ENCODE data around the gene CNGA4. TPM values are rescaled to one million over a fixed set of nuclear protein-coding genes. Genes with fewer than 3 reads are reported as not detected.

Gene CNGA4
- total RNA-seq, 4 donors from 2014 or later: 0.38 TPM; not detected in 3

DNA sequence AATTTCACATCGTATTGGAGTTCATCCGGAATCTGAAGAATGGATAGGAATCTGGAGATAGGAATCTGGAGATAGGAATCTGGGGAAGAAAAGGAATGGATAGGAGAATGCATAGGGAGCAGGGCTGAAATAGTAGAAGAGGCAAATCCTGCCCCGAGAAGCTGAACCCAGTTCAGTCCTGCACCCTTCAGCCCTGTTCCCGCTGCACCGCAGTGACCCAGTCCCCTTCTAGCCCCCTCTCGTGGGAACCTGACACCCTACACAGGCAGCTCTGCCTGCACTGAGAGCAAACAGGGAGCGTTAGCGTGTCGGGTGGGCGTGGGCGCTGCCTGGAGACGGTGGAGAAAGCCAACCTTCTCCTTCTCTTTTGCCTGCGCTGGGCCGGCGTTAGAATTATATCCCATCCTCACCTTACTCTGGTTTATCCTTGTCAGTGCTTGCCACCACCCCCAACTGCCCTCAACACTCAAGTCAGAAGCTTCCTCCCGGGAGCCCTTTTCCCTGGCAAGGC lies 19.7 kb downstream of the CNGA4 start:
- TF ChIP-seq, protein P1, sequence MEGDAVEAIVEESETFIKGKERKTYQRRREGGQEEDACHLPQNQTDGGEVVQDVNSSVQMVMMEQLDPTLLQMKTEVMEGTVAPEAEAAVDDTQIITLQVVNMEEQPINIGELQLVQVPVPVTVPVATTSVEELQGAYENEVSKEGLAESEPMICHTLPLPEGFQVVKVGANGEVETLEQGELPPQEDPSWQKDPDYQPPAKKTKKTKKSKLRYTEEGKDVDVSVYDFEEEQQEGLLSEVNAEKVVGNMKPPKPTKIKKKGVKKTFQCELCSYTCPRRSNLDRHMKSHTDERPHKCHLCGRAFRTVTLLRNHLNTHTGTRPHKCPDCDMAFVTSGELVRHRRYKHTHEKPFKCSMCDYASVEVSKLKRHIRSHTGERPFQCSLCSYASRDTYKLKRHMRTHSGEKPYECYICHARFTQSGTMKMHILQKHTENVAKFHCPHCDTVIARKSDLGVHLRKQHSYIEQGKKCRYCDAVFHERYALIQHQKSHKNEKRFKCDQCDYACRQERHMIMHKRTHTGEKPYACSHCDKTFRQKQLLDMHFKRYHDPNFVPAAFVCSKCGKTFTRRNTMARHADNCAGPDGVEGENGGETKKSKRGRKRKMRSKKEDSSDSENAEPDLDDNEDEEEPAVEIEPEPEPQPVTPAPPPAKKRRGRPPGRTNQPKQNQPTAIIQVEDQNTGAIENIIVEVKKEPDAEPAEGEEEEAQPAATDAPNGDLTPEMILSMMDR (IDR thresholded peaks at IDR 0.05): no peak
- no peak for TF ChIP-seq POLR2A (IDR thresholded peaks at IDR 0.05)
- Histone ChIP-seq H3K27ac (no peak overlapping the region), H3K36me3 (no peaks in the 10 kb centered on the region), H3K9me3 (no peaks in the 10 kb centered on the region), H3K4me1 (peaks cover 16 to 18% (median 17%) of the 10 kb centered on the region in 3 donors), H3K27me3 (peaks cover 0 to 64% (median 21%) of the 10 kb centered on the region in 4 donors), H3K4me3 (peak overlapping the region in 3 of 4 donors; percentile 26 to 65 (median 44))
- DNase-seq: no peak
- whole genome bisulfite sequencing, 2 donors: 13 to 20% methylated on average over 6 to 16 of the region's 16 CpGs
- intact Hi-C loops (cut with DNase I): no loop called here

- TF ChIP-seq, protein P1 (IDR thresholded peaks at IDR 0.05): no peak
- TF ChIP-seq POLR2A (IDR thresholded peaks at IDR 0.05): no peak
- H3K9me3 ChIP-seq: no peaks in the 10 kb centered on the region
- H3K27ac ChIP-seq: no peak overlapping the region
- H3K36me3 ChIP-seq: no peaks in the 10 kb centered on the region
- intact Hi-C loops (cut with DNase I): no loop called here
- peaks cover 16 to 18% (median 17%) of the 10 kb centered on the region in 3 donors for H3K4me1 ChIP-seq
- 57 to 66% methylated on average over 4 to 5 of the region's 5 CpGs for WGBS, 2 donors
- no peak for DNase-seq
- peaks cover 0 to 69% (median 21%) of the 10 kb centered on the region in 4 donors for H3K27me3 ChIP-seq
- peak overlapping the region in 1 of 4 donors; percentile 65 for H3K4me3 ChIP-seq
Observed at GRCh38 chr11:6260207-6260726, 21.4 kb downstream of the CNGA4 start.

GRCh38 chr11:6263662-6264061 lies 24.8 kb downstream of the CNGA4 start:
- Histone ChIP-seq H3K4me3 (no peak overlapping the region), H3K36me3 (no peaks in the 10 kb centered on the region), H3K27ac (no peak overlapping the region), H3K4me1 (peaks cover 13 to 15% (median 14%) of the 10 kb centered on the region in 3 donors), H3K27me3 (peaks cover 0 to 36% (median 13%) of the 10 kb centered on the region in 4 donors), H3K9me3 (no peaks in the 10 kb centered on the region)
- intact Hi-C loops (cut with DNase I): no loop called here
- no peak for DNase-seq
- 81 to 93% methylated on average over 1 of the region's 1 CpG for WGBS, 2 donors
- no peak for TF ChIP-seq POLR2A (IDR thresholded peaks at IDR 0.05)
- TF ChIP-seq, protein P1 (IDR thresholded peaks at IDR 0.05): no peak

DNA sequence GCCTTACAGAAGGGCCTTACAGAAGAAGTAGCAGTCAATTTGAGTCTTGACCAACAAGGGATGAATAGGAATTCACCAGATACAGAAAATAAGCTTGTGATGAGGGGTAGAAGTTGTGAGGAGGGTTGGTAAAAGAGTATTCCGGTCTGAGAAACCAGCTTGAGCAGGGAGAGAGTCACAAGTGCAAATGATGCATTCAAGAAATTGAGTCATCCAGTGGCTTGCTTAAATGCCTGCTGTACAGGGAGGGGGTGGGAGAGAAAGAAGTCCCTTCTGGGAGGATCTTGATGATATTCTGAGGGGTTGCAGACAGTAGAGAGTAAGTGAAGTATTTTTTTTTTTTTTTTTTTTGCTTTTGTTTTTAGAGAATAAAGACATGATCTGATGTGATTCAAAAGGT lies 29.9 kb downstream of the CNGA4 start:
- TF ChIP-seq, protein P1 (IDR thresholded peaks at IDR 0.05): no peak
- TF ChIP-seq POLR2A (IDR thresholded peaks at IDR 0.05): no peak
- no peaks in the 10 kb centered on the region for H3K9me3 ChIP-seq
- no peak overlapping the region for H3K27ac ChIP-seq
- WGBS, 2 donors: 56 to 67% methylated on average over 1 of the region's 1 CpG
- H3K27me3 ChIP-seq: peaks cover 0 to 11% (median 0%) of the 10 kb centered on the region in 4 donors
- H3K36me3 ChIP-seq: no peaks in the 10 kb centered on the region
- no peaks in the 10 kb centered on the region for H3K4me1 ChIP-seq
- no peak for DNase-seq
- intact Hi-C loops (cut with DNase I): no loop called here
- H3K4me3 ChIP-seq: no peak overlapping the region

DNA sequence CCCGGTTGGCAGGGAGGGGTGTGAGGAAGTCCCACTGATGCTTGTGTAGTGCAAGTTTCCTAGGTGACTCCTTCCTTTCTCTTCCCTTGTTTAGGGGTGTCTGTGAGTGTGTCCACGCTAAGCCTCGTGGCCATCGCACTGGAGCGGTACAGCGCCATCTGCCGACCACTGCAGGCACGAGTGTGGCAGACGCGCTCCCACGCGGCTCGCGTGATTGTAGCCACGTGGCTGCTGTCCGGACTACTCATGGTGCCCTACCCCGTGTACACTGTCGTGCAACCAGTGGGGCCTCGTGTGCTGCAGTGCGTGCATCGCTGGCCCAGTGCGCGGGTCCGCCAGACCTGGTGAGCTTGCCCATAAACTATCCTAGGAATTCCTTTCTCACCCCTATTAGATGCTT lies 31.1 kb downstream of the CNGA4 start:
- intact Hi-C loops (cut with DNase I): no loop called here
- WGBS, 2 donors: 89 to 92% methylated on average over 13 to 24 of the region's 24 CpGs
- DNase-seq: no peak

More for the DNA sequence above, 31.1 kb downstream of the CNGA4 start:
- TF ChIP-seq POLR2A (IDR thresholded peaks at IDR 0.05): no peak
- TF ChIP-seq, protein P1 (IDR thresholded peaks at IDR 0.05): no peak
- H3K27me3 ChIP-seq: peaks cover 0 to 6% (median 0%) of the 10 kb centered on the region in 4 donors
- H3K27ac ChIP-seq: no peak overlapping the region
- no peaks in the 10 kb centered on the region for H3K4me1 ChIP-seq
- H3K9me3 ChIP-seq: no peaks in the 10 kb centered on the region
- H3K36me3 ChIP-seq: no peaks in the 10 kb centered on the region
- no peak overlapping the region for H3K4me3 ChIP-seq
